ENCODE data around the gene FOXF1. TPM values are rescaled to one million over a fixed set of nuclear protein-coding genes. Genes with fewer than 3 reads are reported as not detected.

The FOXF1 gene
- polyA plus RNA-seq, 3 donors, result not detected

DNA sequence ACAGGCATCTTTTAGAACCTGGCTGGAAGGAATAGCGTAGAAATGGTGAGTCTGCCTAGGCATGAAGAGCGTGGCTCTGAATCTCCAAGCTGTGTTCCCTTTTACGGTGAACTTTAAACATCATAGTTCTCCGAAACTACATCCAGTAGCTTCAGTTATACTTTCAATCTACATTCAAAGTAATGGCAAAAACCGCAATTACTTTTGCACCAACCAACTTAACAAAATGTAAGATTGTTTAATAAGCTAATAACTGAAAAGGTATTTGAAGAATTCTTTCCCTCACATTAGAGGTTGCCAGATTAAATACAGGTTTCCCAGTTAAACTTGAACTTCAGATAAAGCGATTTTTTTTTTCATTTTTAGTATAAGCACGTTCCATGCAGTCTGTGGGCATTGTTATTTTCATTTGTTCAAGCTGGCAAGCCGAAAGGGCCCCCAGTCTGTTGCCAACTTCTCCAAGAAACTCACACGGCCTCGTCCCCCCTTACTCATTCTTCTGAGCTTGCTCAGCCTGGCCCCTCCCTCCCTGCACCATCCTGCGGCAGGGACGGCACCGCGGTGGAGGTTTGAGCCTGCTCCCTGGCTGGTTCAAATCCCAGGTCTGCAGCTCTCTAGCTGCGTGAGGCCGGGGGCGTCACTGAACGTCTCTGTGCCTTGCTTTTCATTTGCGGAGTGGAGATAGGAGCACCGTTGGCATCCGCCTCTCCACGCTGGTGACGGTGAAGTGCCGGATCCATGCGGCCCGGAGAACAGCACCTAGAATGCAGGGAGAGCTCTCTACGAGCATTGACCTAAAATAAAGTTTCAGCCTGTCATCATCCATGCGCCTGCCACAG is 48.2 kb downstream of the FOXF1 start:
- Histone ChIP-seq H3K4me3 (replicated peaks in 1 of 3; ENCODE audit: low read depth in 2 of 3, low read length in 3 of 3) (no peak overlapping the region), H3K9ac (ENCODE audit: insufficient read depth, low read length, poor library complexity, severe bottlenecking) (no peak overlapping the region), H2AFZ (ENCODE audit: insufficient read depth, low read depth, low read length, poor library complexity, severe bottlenecking) (no peak overlapping the region), H3K4me1 (ENCODE audit: control insufficient read depth in 1 of 2, insufficient read depth in 2 of 2, low read length in 2 of 2) (peaks cover 13 to 17% of the 10 kb centered on the region in 2 donors), H3K27ac (ENCODE audit: low read depth in 1 of 2, low read length in 2 of 2) (no peak overlapping the region), H3K27me3 (ENCODE audit: control insufficient read depth in 2 of 2, insufficient read depth in 2 of 2, low read length in 2 of 2) (peaks cover 0 to 10% of the 10 kb centered on the region in 2 donors), H4K20me1 (ENCODE audit: insufficient read depth, low read length) (no peaks in the 10 kb centered on the region), H3K36me3 (replicated peaks in 1 of 2; ENCODE audit: control insufficient read depth in 1 of 2, insufficient read depth in 2 of 2, low read length in 2 of 2) (no peaks in the 10 kb centered on the region), H3K4me2 (replicated peaks; ENCODE audit: extremely low read depth, low read length, poor library complexity, severe bottlenecking) (no peak overlapping the region), H3K79me2 (ENCODE audit: insufficient read depth, low read length) (peaks cover 11% of the 10 kb centered on the region), H3K9me3 (replicated peaks in 1 of 2; ENCODE audit: control insufficient read depth in 1 of 2, insufficient read depth in 1 of 2, low read length in 2 of 2) (no peaks in the 10 kb centered on the region)
- Mint-ChIP-seq H3K27ac (no peak overlapping the region), H3K4me1 (peaks cover 18% of the 10 kb centered on the region), H3K27me3 (ENCODE audit: low read depth in 3 of 3) (peaks cover 18 to 37% (median 35%) of the 10 kb centered on the region in 3 donors), H3K4me3 (no peak overlapping the region), H3K36me3 (peaks cover 0 to 2% of the 10 kb centered on the region in 2 donors), H3K9me3 (peaks cover 0 to 5% (median 0%) of the 10 kb centered on the region in 7 donors)
- DNase-seq, result no peak
- 86% methylated on average over 22 of the region's 28 CpGs for WGBS (ENCODE audit: insufficient coverage)
- TF ChIP-seq, protein P1, sequence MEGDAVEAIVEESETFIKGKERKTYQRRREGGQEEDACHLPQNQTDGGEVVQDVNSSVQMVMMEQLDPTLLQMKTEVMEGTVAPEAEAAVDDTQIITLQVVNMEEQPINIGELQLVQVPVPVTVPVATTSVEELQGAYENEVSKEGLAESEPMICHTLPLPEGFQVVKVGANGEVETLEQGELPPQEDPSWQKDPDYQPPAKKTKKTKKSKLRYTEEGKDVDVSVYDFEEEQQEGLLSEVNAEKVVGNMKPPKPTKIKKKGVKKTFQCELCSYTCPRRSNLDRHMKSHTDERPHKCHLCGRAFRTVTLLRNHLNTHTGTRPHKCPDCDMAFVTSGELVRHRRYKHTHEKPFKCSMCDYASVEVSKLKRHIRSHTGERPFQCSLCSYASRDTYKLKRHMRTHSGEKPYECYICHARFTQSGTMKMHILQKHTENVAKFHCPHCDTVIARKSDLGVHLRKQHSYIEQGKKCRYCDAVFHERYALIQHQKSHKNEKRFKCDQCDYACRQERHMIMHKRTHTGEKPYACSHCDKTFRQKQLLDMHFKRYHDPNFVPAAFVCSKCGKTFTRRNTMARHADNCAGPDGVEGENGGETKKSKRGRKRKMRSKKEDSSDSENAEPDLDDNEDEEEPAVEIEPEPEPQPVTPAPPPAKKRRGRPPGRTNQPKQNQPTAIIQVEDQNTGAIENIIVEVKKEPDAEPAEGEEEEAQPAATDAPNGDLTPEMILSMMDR (IDR thresholded peaks at IDR 0.05), result no peak
- intact Hi-C loops (cut with micrococcal nuclease), result loop anchor here in 1 of 2 donors (5.0 kb wide), 1 partner anchor 759 kb away; the partner anchor contains the start of gene C16orf95

GRCh38 chr16:86559802-86560305 is 49.5 kb downstream of the FOXF1 start:
- H3K9me3 ChIP-seq (replicated peaks in 1 of 2; ENCODE audit: control insufficient read depth in 1 of 2, insufficient read depth in 1 of 2, low read length in 2 of 2), result peaks cover 0 to 8% of the 10 kb centered on the region in 2 donors
- peaks cover 10 to 14% of the 10 kb centered on the region in 2 donors for H3K4me1 ChIP-seq (ENCODE audit: control insufficient read depth in 1 of 2, insufficient read depth in 2 of 2, low read length in 2 of 2)
- no peak for DNase-seq
- H3K4me2 ChIP-seq (replicated peaks; ENCODE audit: extremely low read depth, low read length, poor library complexity, severe bottlenecking), result no peak overlapping the region
- H3K4me3 ChIP-seq (replicated peaks in 1 of 3; ENCODE audit: low read depth in 2 of 3, low read length in 3 of 3), result no peak overlapping the region
- H3K36me3 ChIP-seq (replicated peaks in 1 of 2; ENCODE audit: control insufficient read depth in 1 of 2, insufficient read depth in 2 of 2, low read length in 2 of 2), result no peaks in the 10 kb centered on the region
- H3K79me2 ChIP-seq (ENCODE audit: insufficient read depth, low read length), result peaks cover 1% of the 10 kb centered on the region
- TF ChIP-seq, protein P1 (IDR thresholded peaks at IDR 0.05), result no peak
- Mint-ChIP-seq H3K36me3 (peaks cover 0 to 3% of the 10 kb centered on the region in 2 donors), H3K27ac (no peak overlapping the region), H3K4me3 (no peak overlapping the region), H3K9me3 (peaks cover 0 to 3% (median 0%) of the 10 kb centered on the region in 7 donors), H3K27me3 (ENCODE audit: low read depth in 3 of 3) (peaks cover 30 to 49% (median 48%) of the 10 kb centered on the region in 3 donors), H3K4me1 (peaks cover 20% of the 10 kb centered on the region)
- no peak overlapping the region for H3K9ac ChIP-seq (ENCODE audit: insufficient read depth, low read length, poor library complexity, severe bottlenecking)
- H4K20me1 ChIP-seq (ENCODE audit: insufficient read depth, low read length), result no peaks in the 10 kb centered on the region
- intact Hi-C loops (cut with micrococcal nuclease), result loop anchor here (5.0 kb wide), 4 partner anchors 502 to 757 kb away; partner anchors contain the start of gene C16orf95 (in 1 of the 2)
- 88% methylated on average over 9 of the region's 9 CpGs for WGBS (ENCODE audit: insufficient coverage)
- H3K27me3 ChIP-seq (ENCODE audit: control insufficient read depth in 2 of 2, insufficient read depth in 2 of 2, low read length in 2 of 2), result peaks cover 9 to 20% of the 10 kb centered on the region in 2 donors
- H3K27ac ChIP-seq (ENCODE audit: low read depth in 1 of 2, low read length in 2 of 2), result no peak overlapping the region
- H2AFZ ChIP-seq (ENCODE audit: insufficient read depth, low read depth, low read length, poor library complexity, severe bottlenecking), result no peak overlapping the region
